ENCODE data around the gene TYK2. TPM values are rescaled to one million over a fixed set of nuclear protein-coding genes. Genes with fewer than 3 reads are reported as not detected.
A peak's percentile ranks its signal among the peaks of the same experiment; 100 is the strongest.

TYK2 gene
- total RNA-seq, 4 donors from 2014 or later, result 50.5 to 71.6 (median 65.9) TPM

DNA sequence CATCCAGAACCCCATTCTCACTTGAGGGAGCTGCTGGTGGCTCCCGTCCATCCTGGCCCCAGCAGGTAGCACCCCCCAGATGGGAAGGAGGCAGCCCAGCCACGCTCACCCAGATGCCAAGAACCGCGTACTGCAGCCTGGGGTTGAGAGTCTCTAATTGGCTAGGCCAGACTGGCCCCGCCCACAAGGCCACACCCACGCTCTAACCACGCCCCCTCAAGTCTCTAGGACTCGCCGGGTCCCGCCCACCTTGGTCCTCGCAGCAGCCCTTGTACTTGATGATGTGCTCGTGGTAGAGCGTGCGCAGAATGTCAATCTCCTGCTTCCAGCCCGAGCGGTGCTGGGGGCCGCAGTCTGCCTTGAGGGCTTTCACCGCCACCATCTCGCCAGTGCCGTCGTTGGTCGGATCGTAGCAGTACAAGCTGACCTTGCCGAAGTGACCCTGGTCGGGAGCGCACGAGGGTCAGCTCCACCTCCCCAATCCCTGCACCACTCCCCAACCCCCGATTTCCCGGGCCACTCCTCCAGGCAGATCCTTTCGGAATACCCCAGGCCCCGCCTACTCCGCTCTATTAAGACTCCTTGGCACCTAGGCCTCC, 26.5 kb downstream of the TYK2 start:
- Histone ChIP-seq H3K4me3 (peak overlapping the region in 2 of 4 donors; percentile 9 to 14), H3K9me3 (no peaks in the 10 kb centered on the region), H3K4me1 (peaks cover 6 to 12% (median 9%) of the 10 kb centered on the region in 4 donors), H3K27ac (replicated peaks in 1 of 4) (peak overlapping the region in 3 of 4 donors; percentile 20 to 42 (median 35)), H3K27me3 (no peaks in the 10 kb centered on the region), H3K36me3 (peaks cover 24 to 90% (median 81%) of the 10 kb centered on the region in 4 donors)
- TF ChIP-seq POLR2A (IDR thresholded peaks at IDR 0.05; ENCODE audit: low read depth), result no peak
- TF ChIP-seq CTCF (IDR thresholded peaks at IDR 0.05), result no peak
- WGBS, result 77% methylated on average over 27 of the region's 32 CpGs
- DNase-seq (ENCODE audit: extremely low spot score), result no peak
- intact Hi-C loops (cut with DNase I), result no loop called here

- peaks cover 6 to 12% (median 9%) of the 10 kb centered on the region in 4 donors for H3K4me1 ChIP-seq
- peaks cover 20 to 83% (median 73%) of the 10 kb centered on the region in 4 donors for H3K36me3 ChIP-seq
- no peaks in the 10 kb centered on the region for H3K9me3 ChIP-seq
- TF ChIP-seq POLR2AphosphoS5 (IDR thresholded peaks at IDR 0.05) (no peak), CTCF (IDR thresholded peaks at IDR 0.05) (no peak), EP300 (IDR thresholded peaks at IDR 0.05) (no peak), POLR2A (IDR thresholded peaks at IDR 0.05; ENCODE audit: low read depth) (no peak)
- no peaks in the 10 kb centered on the region for H3K27me3 ChIP-seq
- intact Hi-C loops (cut with DNase I), result no loop called here
- peak overlapping the region in 3 of 4 donors; percentile 9 to 14 (median 13) for H3K4me3 ChIP-seq
- 68% methylated on average over 44 of the region's 63 CpGs for WGBS
- H3K27ac ChIP-seq (replicated peaks in 1 of 4), result peak overlapping the region in 3 of 4 donors; percentile 35 to 55 (median 36)
- no peak for DNase-seq (ENCODE audit: extremely low spot score)
Measured at GRCh38 chr19:10352764-10353671, 27.4 kb downstream of the TYK2 start.

DNA sequence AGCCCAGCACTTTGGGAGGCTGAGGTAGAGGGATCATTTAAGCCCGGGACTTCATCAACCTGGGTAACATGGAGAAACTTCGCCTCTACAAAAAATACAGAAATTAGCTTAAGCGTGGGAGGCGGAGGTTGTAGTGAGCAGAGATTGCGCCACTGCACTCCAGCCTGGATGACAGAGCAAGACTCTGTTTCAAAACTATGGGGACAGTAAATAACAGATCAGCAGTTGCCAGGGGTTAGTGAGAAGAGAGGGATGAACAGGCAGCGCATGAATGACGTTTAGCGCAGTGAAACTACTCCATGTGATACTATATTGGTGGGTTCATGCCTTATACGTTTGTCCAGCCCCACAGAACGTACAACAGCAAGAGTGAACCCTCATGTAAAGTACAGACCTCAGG, 33.9 kb downstream of the TYK2 start:
- no peak overlapping the region for H3K4me3 ChIP-seq
- H3K9me3 ChIP-seq, result no peaks in the 10 kb centered on the region
- intact Hi-C loops (cut with DNase I), result no loop called here
- peaks cover 0 to 22% (median 18%) of the 10 kb centered on the region in 4 donors for H3K36me3 ChIP-seq
- H3K27me3 ChIP-seq, result no peaks in the 10 kb centered on the region
- DNase-seq (ENCODE audit: extremely low spot score), result no peak
- no peak for TF ChIP-seq EP300 (IDR thresholded peaks at IDR 0.05)
- no peak for TF ChIP-seq CTCF (IDR thresholded peaks at IDR 0.05)
- no peak for TF ChIP-seq POLR2A (IDR thresholded peaks at IDR 0.05; ENCODE audit: low read depth)
- no peak for TF ChIP-seq POLR2AphosphoS5 (IDR thresholded peaks at IDR 0.05)
- WGBS, result 68% methylated on average over 10 of the region's 10 CpGs
- H3K4me1 ChIP-seq, result no peaks in the 10 kb centered on the region
- no peak overlapping the region for H3K27ac ChIP-seq (replicated peaks in 1 of 4)

DNA sequence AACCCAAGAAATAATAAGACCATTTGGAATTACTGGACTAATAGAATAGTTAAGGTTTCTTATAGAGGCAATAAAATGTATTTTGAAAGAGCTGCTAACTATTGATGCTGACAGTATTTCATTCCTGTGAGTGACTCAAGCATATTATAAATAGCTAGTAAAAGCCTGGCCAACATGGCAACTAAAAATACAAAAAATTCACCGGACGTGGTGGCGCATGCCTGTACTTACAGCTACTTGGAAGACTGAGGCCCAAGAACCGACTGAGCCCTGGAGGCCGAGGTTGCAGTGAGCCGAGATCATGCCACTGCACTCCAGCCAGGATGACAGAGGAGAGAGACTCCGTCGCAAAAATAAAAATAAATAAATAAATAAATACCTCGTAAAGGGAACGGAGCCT, 35.6 kb downstream of the TYK2 start:
- no peaks in the 10 kb centered on the region for H3K27me3 ChIP-seq
- H3K4me1 ChIP-seq, result peaks cover 0 to under 1% (median 0%) of the 10 kb centered on the region in 4 donors
- 80% methylated on average over 10 of the region's 10 CpGs for WGBS
- no peaks in the 10 kb centered on the region for H3K9me3 ChIP-seq
- H3K36me3 ChIP-seq, result peaks cover 0 to 5% (median 1%) of the 10 kb centered on the region in 4 donors
- no peak for TF ChIP-seq EP300 (IDR thresholded peaks at IDR 0.05)
- TF ChIP-seq CTCF (IDR thresholded peaks at IDR 0.05), result no peak
- no peak for TF ChIP-seq POLR2A (IDR thresholded peaks at IDR 0.05; ENCODE audit: low read depth)
- no peak for TF ChIP-seq POLR2AphosphoS5 (IDR thresholded peaks at IDR 0.05)
- DNase-seq (ENCODE audit: extremely low spot score), result no peak
- no peak overlapping the region for H3K4me3 ChIP-seq
- no peak overlapping the region for H3K27ac ChIP-seq (replicated peaks in 1 of 4)
- intact Hi-C loops (cut with DNase I), result no loop called here
